Erythroblast (primary cell): Measurements from ENCODE around the gene RHBDL1.

Source experiments
- GATA1 ChIP-seq: IDR thresholded peaks from 2 replicates; pipeline ENCODE4 v1.6.1; 2011; ENCODE audit warnings: low read depth, mild to moderate bottlenecking, control low read depth, low read length, moderate library complexity
- POLR2A ChIP-seq: IDR thresholded peaks from 2 replicates; pipeline ENCODE4 v1.6.1; 2011; ENCODE audit warnings: mild to moderate bottlenecking, low read length

GRCh38 chr16:677316-678190 is 2.1 kb downstream of the RHBDL1 start:
- no peak for TF ChIP-seq POLR2A
- no peak for TF ChIP-seq GATA1
